Gastroesophageal sphincter (tissue), 3 donors: ENCODE results near the gene METTL26.

ENCODE experiments used
- EP300 ChIP-seq: sonication (generic); formaldehyde crosslinking; IDR thresholded peaks from one replicate; pipeline ENCODE4 v1.6.1; 2017; ENCODE audit warnings: antibody characterized with exemption, mild to moderate bottlenecking
- POLR2A ChIP-seq, 2 donors: fragments of 450-650 bp; IDR thresholded peaks; one replicate each; pipeline ENCODE4 v1.6.1; 2017; ENCODE audit warnings: antibody characterized with exemption in 2 of 2, mild to moderate bottlenecking in 2 of 2, moderate library complexity in 1 of 2
- POLR2AphosphoS5 ChIP-seq: sonication (generic); formaldehyde crosslinking; IDR thresholded peaks from one replicate; pipeline ENCODE4 v1.6.1; 2017; ENCODE audit warnings: antibody characterized with exemption
- TF ChIP-seq, protein P1 (sequence below), 4 experiments: fragments of 200-600 bp in 2 of 4; fragments of 450-650 bp in 2 of 4; sonication (generic) in 1 of 4; IDR thresholded peaks; one replicate each; pipeline ENCODE4 v1.5.1; 2017 to 2019; ENCODE audit warnings: antibody characterized with exemption in 4 of 4, mild to moderate bottlenecking in 2 of 4, moderate library complexity in 2 of 4

- TF ChIP-seq, protein P1, sequence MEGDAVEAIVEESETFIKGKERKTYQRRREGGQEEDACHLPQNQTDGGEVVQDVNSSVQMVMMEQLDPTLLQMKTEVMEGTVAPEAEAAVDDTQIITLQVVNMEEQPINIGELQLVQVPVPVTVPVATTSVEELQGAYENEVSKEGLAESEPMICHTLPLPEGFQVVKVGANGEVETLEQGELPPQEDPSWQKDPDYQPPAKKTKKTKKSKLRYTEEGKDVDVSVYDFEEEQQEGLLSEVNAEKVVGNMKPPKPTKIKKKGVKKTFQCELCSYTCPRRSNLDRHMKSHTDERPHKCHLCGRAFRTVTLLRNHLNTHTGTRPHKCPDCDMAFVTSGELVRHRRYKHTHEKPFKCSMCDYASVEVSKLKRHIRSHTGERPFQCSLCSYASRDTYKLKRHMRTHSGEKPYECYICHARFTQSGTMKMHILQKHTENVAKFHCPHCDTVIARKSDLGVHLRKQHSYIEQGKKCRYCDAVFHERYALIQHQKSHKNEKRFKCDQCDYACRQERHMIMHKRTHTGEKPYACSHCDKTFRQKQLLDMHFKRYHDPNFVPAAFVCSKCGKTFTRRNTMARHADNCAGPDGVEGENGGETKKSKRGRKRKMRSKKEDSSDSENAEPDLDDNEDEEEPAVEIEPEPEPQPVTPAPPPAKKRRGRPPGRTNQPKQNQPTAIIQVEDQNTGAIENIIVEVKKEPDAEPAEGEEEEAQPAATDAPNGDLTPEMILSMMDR (IDR thresholded peaks at IDR 0.05) = no peak
- TF ChIP-seq EP300 (no peak), POLR2A (IDR thresholded peaks at IDR 0.05) (no peak), POLR2AphosphoS5 (no peak)
Observed at GRCh38 chr16:617855-618254, 18.2 kb downstream of the METTL26 start.
